HCT116 (cell line): ENCODE results near the gene SLC5A2.

Experiments
- CTCF ChIP-seq, 3 experiments: fragments of 200-600 bp in 1 of 3; sonication (generic) in 1 of 3; IDR thresholded peaks in 2 of 3; conservative IDR thresholded peaks in 1 of 3; 2 replicates each; pipeline ENCODE4 v1.5.1; 2012 to 2017; ENCODE audit warnings: low read depth in 2 of 3, low read length in 2 of 3, antibody characterized with exemption in 1 of 3, borderline replicate concordance in 1 of 3, control low read depth in 1 of 3, mild to moderate bottlenecking in 1 of 3, mixed read lengths in 1 of 3, mixed run types in 1 of 3, moderate library complexity in 1 of 3; ENCODE audit not compliant: insufficient read depth in 1 of 3
- ELF1 ChIP-seq: IDR thresholded peaks from 2 replicates; pipeline ENCODE4 v1.6.1; 2012; ENCODE audit warnings: low read depth, borderline replicate concordance
- EZH2 ChIP-seq: fragments of 200-600 bp; sonication (generic); IDR thresholded peaks from 2 replicates; pipeline ENCODE4 v1.6.1; 2017; ENCODE audit warnings: antibody characterized with exemption, mixed run types
- EZH2phosphoT487 ChIP-seq: fragments of 200-600 bp; IDR thresholded peaks from 2 replicates; pipeline ENCODE4 v1.6.1; 2018; ENCODE audit warnings: antibody characterized with exemption, borderline replicate concordance
- MAX ChIP-seq: IDR thresholded peaks from 2 replicates; pipeline ENCODE4 v1.6.1; 2012
- POLR2A ChIP-seq: IDR thresholded peaks from 2 replicates; pipeline ENCODE4 v1.7.0; 2011; ENCODE audit warnings: borderline replicate concordance; ENCODE audit not compliant: insufficient read depth, insufficient read length; ENCODE audit errors: extremely low read depth
- RAD21 ChIP-seq: IDR thresholded peaks from 2 replicates; pipeline ENCODE4 v1.6.1; 2012; ENCODE audit warnings: low read depth, mild to moderate bottlenecking
- REST ChIP-seq: IDR thresholded peaks from 2 replicates; pipeline ENCODE4 v1.6.1; 2012; ENCODE audit warnings: low read depth
- ZFX ChIP-seq: fragments of 450-650 bp; IDR thresholded peaks from 2 replicates; pipeline ENCODE4 v1.6.1; 2017

GRCh38 chr16:31517800-31518402 lies 35.0 kb downstream of the SLC5A2 start:
- TF ChIP-seq POLR2A (no peak), CTCF (IDR thresholded peaks at IDR 0.05 in 2 of 3, conservative IDR thresholded peaks at IDR 0.05 in 1 of 3; ENCODE audit: borderline replicate concordance in 1 of 3, insufficient read depth in 1 of 3, low read depth in 2 of 3, low read length in 2 of 3) (no peak), RAD21 (no peak), EZH2 (no peak), MAX (no peak), EZH2phosphoT487 (no peak), REST (no peak), ELF1 (no peak), ZFX (no peak)
